ENCODE results near the gene QPCT. TPM values are rescaled to one million over a fixed set of nuclear protein-coding genes. Genes with fewer than 3 reads are reported as not detected.
"Not testable (repeated sequence)": the region's sequence is repeated elsewhere in the genome, so short reads cannot be mapped to it uniquely, and the experiment has no call there.

QPCT gene
- total RNA-seq, 1 experiment from 2014 or later = 54.3 TPM

- DNase-seq (ENCODE audit: low spot score) = peak; percentile 87
These were observed 45.7 kb downstream of the QPCT start for GRCh38 chr2:37389989-37390765.

- DNase-seq (ENCODE audit: low spot score) = no peak
These were observed 46.3 kb downstream of the QPCT start for GRCh38 chr2:37390777-37391176.

GRCh38 chr2:37391711-37392110 is 47.3 kb downstream of the QPCT start:
- no peak for DNase-seq (ENCODE audit: low spot score)

GRCh38 chr2:37392428-37392827 is 48.0 kb downstream of the QPCT start:
- no peak for DNase-seq (ENCODE audit: low spot score)

- no peak for DNase-seq (ENCODE audit: low spot score)
These were observed 49.8 kb downstream of the QPCT start for GRCh38 chr2:37394263-37394662.

GRCh38 chr2:37394796-37395555 is 50.5 kb downstream of the QPCT start:
- DNase-seq (ENCODE audit: low spot score) = no peak

- no peak for DNase-seq (ENCODE audit: low spot score)
These were observed 52.6 kb downstream of the QPCT start for GRCh38 chr2:37396890-37397565.

GRCh38 chr2:37398990-37399389 is 54.6 kb downstream of the QPCT start:
- DNase-seq (ENCODE audit: low spot score) = no peak

GRCh38 chr2:37400041-37400440 is 55.6 kb downstream of the QPCT start:
- no peak for DNase-seq (ENCODE audit: low spot score)

- no peak for DNase-seq (ENCODE audit: low spot score)
These were observed 58.2 kb downstream of the QPCT start for GRCh38 chr2:37402636-37403035.

GRCh38 chr2:37405781-37406180 is 61.4 kb downstream of the QPCT start:
- no peak for DNase-seq (ENCODE audit: low spot score)

GRCh38 chr2:37412231-37412630 is 67.8 kb downstream of the QPCT start:
- no peak for DNase-seq (ENCODE audit: low spot score)

GRCh38 chr2:37413911-37414469 is 69.6 kb downstream of the QPCT start:
- not testable (repeated sequence) for DNase-seq (ENCODE audit: low spot score)

GRCh38 chr2:37414470-37414949 is 70.1 kb downstream of the QPCT start:
- DNase-seq (ENCODE audit: low spot score) = peak; percentile 79

- DNase-seq (ENCODE audit: low spot score) = peak; percentile 30
These were observed 70.8 kb downstream of the QPCT start for GRCh38 chr2:37415128-37415820.

- no peak for DNase-seq (ENCODE audit: low spot score)
These were observed 72.9 kb downstream of the QPCT start for GRCh38 chr2:37417321-37417720.

GRCh38 chr2:37418956-37419355 is 74.5 kb downstream of the QPCT start:
- DNase-seq (ENCODE audit: low spot score) = no peak

- DNase-seq (ENCODE audit: low spot score) = no peak
These were observed 77.3 kb downstream of the QPCT start for GRCh38 chr2:37421686-37422085.

- DNase-seq (ENCODE audit: low spot score) = no peak
These were observed 78.4 kb downstream of the QPCT start for GRCh38 chr2:37422816-37423215.

Measured in HT-29 (cell line).